ENCODE data around the gene FAM184A. TPM values are rescaled to one million over a fixed set of nuclear protein-coding genes. Genes with fewer than 3 reads are reported as not detected.
"Not testable (repeated sequence)": the region's sequence is repeated elsewhere in the genome, so short reads cannot be mapped to it uniquely, and the experiment has no call there.

FAM184A gene
- polyA plus RNA-seq, 1 donor (not counting 4 experiments of a cell fraction or from before 2014, with no cell fraction given): 0.20 TPM

- Histone ChIP-seq H3K36me3 (ENCODE audit: control insufficient read depth in 2 of 2, extremely low read depth in 1 of 2, insufficient read depth in 2 of 2, low read length in 2 of 2) (no peaks in the 10 kb centered on the region), H2AFZ (ENCODE audit: control insufficient read depth, low read length) (no peak overlapping the region), H3K79me2 (ENCODE audit: control insufficient read depth, insufficient read depth, low read length) (no peaks in the 10 kb centered on the region), H3K9ac (ENCODE audit: control insufficient read depth, extremely low read depth, insufficient read depth, low read length) (no peak overlapping the region), H3K4me1 (ENCODE audit: control insufficient read depth, extremely low read depth, insufficient read depth, low read length) (no peaks in the 10 kb centered on the region), H3K27me3 (ENCODE audit: control insufficient read depth, extremely low read depth, insufficient read depth, low read length) (no peaks in the 10 kb centered on the region), H3K9me1 (ENCODE audit: control insufficient read depth, extremely low read depth, insufficient read depth, low read length) (no peaks in the 10 kb centered on the region), H3K4me3 (ENCODE audit: control insufficient read depth in 2 of 3, extremely low read depth in 1 of 3, insufficient read depth in 2 of 3, low read depth in 1 of 3, low read length in 3 of 3) (no peak overlapping the region), H3K9me3 (ENCODE audit: control insufficient read depth, low read depth, low read length) (no peaks in the 10 kb centered on the region), H4K20me1 (ENCODE audit: control insufficient read depth, extremely low read depth, insufficient read depth, low read length) (no peaks in the 10 kb centered on the region), H3K4me2 (ENCODE audit: control insufficient read depth, extremely low read depth, insufficient read depth, low read depth, low read length) (no peak overlapping the region), H3K27ac (ENCODE audit: control insufficient read depth, insufficient read depth, low read length) (no peak overlapping the region)
- TF ChIP-seq CTCF (optimal IDR thresholded peaks at IDR 0.05 in 1 of 3, IDR thresholded peaks at IDR 0.05 in 1 of 3, conservative IDR thresholded peaks at IDR 0.05 in 1 of 3; ENCODE audit: extremely low read depth in 1 of 3, insufficient read depth in 2 of 3, low read length in 3 of 3): no peak
- FAIRE-seq (no peak), DNase-seq (ENCODE audit: low read depth, low spot score) (no peak)
- dilution Hi-C loops (cut with MboI; ENCODE audit: extremely low pct_ligation_motif_present, low sequenced_read_pairs): no loop called here
Measured at GRCh38 chr6:119002069-119002468, 76.4 kb downstream of the FAM184A start.

- H3K4me1 ChIP-seq (ENCODE audit: control insufficient read depth, extremely low read depth, insufficient read depth, low read length): no peaks in the 10 kb centered on the region
- dilution Hi-C loops (cut with MboI; ENCODE audit: extremely low pct_ligation_motif_present, low sequenced_read_pairs): no loop called here
- H3K4me3 ChIP-seq (ENCODE audit: control insufficient read depth in 2 of 3, extremely low read depth in 1 of 3, insufficient read depth in 2 of 3, low read depth in 1 of 3, low read length in 3 of 3): no peak overlapping the region
- no peaks in the 10 kb centered on the region for H3K9me3 ChIP-seq (ENCODE audit: control insufficient read depth, low read depth, low read length)
- no peaks in the 10 kb centered on the region for H4K20me1 ChIP-seq (ENCODE audit: control insufficient read depth, extremely low read depth, insufficient read depth, low read length)
- H2AFZ ChIP-seq (ENCODE audit: control insufficient read depth, low read length): no peak overlapping the region
- TF ChIP-seq EZH2 (IDR thresholded peaks at IDR 0.05; ENCODE audit: low read length): no peak
- no peak for TF ChIP-seq CTCF (optimal IDR thresholded peaks at IDR 0.05 in 1 of 3, IDR thresholded peaks at IDR 0.05 in 1 of 3, conservative IDR thresholded peaks at IDR 0.05 in 1 of 3; ENCODE audit: extremely low read depth in 1 of 3, insufficient read depth in 2 of 3, low read length in 3 of 3)
- H3K27ac ChIP-seq (ENCODE audit: control insufficient read depth, insufficient read depth, low read length): no peak overlapping the region
- no peak for FAIRE-seq
- no peaks in the 10 kb centered on the region for H3K79me2 ChIP-seq (ENCODE audit: control insufficient read depth, insufficient read depth, low read length)
- H3K4me2 ChIP-seq (ENCODE audit: control insufficient read depth, extremely low read depth, insufficient read depth, low read depth, low read length): no peak overlapping the region
- DNase-seq (ENCODE audit: low read depth, low spot score): no peak
- no peak overlapping the region for H3K9ac ChIP-seq (ENCODE audit: control insufficient read depth, extremely low read depth, insufficient read depth, low read length)
- H3K27me3 ChIP-seq (ENCODE audit: control insufficient read depth, extremely low read depth, insufficient read depth, low read length): no peaks in the 10 kb centered on the region
- H3K9me1 ChIP-seq (ENCODE audit: control insufficient read depth, extremely low read depth, insufficient read depth, low read length): no peaks in the 10 kb centered on the region
- no peaks in the 10 kb centered on the region for H3K36me3 ChIP-seq (ENCODE audit: control insufficient read depth in 2 of 2, extremely low read depth in 1 of 2, insufficient read depth in 2 of 2, low read length in 2 of 2)
Measured at GRCh38 chr6:118999494-119000040, 78.9 kb downstream of the FAM184A start.

GRCh38 chr6:118997426-118997825 is 81.0 kb downstream of the FAM184A start:
- H3K79me2 ChIP-seq (ENCODE audit: control insufficient read depth, insufficient read depth, low read length); H3K4me2 ChIP-seq (ENCODE audit: control insufficient read depth, extremely low read depth, insufficient read depth, low read depth, low read length); H3K9me3 ChIP-seq (ENCODE audit: control insufficient read depth, low read depth, low read length); H3K9ac ChIP-seq (ENCODE audit: control insufficient read depth, extremely low read depth, insufficient read depth, low read length); H3K27me3 ChIP-seq (ENCODE audit: control insufficient read depth, extremely low read depth, insufficient read depth, low read length); H3K27ac ChIP-seq (ENCODE audit: control insufficient read depth, insufficient read depth, low read length); H3K4me3 ChIP-seq (ENCODE audit: control insufficient read depth in 2 of 3, extremely low read depth in 1 of 3, insufficient read depth in 2 of 3, low read depth in 1 of 3, low read length in 3 of 3); FAIRE-seq; H4K20me1 ChIP-seq (ENCODE audit: control insufficient read depth, extremely low read depth, insufficient read depth, low read length); H3K9me1 ChIP-seq (ENCODE audit: control insufficient read depth, extremely low read depth, insufficient read depth, low read length); DNase-seq (ENCODE audit: low read depth, low spot score); H2AFZ ChIP-seq (ENCODE audit: control insufficient read depth, low read length); dilution Hi-C loops (cut with MboI; ENCODE audit: extremely low pct_ligation_motif_present, low sequenced_read_pairs); H3K4me1 ChIP-seq (ENCODE audit: control insufficient read depth, extremely low read depth, insufficient read depth, low read length); H3K36me3 ChIP-seq (ENCODE audit: control insufficient read depth in 2 of 2, extremely low read depth in 1 of 2, insufficient read depth in 2 of 2, low read length in 2 of 2): not testable (repeated sequence)

All from keratinocyte (primary cell).